ENCODE results near the gene ENTHD1.
A peak's percentile ranks its signal among the peaks of the same experiment; 100 is the strongest.

Gene ENTHD1

GRCh38 chr22:39868741-39869140, 24.8 kb downstream of the ENTHD1 start:
- Histone ChIP-seq H3K4me1 (ENCODE audit: low read length) (no peaks in the 10 kb centered on the region), H3K79me2 (ENCODE audit: low read length) (no peaks in the 10 kb centered on the region), H3K36me3 (replicated peaks; ENCODE audit: low read depth, low read length) (no peaks in the 10 kb centered on the region), H2AFZ (ENCODE audit: low read depth, low read length) (no peak overlapping the region), H3K27ac (ENCODE audit: low read length) (no peak overlapping the region), H3K27me3 (ENCODE audit: low read depth, low read length) (peaks cover 37% of the 10 kb centered on the region), H3K9ac (ENCODE audit: low read length) (no peak overlapping the region), H3K9me3 (ENCODE audit: insufficient read depth, low read length) (no peaks in the 10 kb centered on the region), H3K4me3 (ENCODE audit: low read length) (no peak overlapping the region), H4K20me1 (ENCODE audit: insufficient read depth, low read length) (no peaks in the 10 kb centered on the region), H3K4me2 (ENCODE audit: low read length) (no peak overlapping the region)
- TF ChIP-seq EZH2phosphoT487 (IDR thresholded peaks at IDR 0.05; ENCODE audit: low read depth) (no peak), CTCF (IDR thresholded peaks at IDR 0.05; ENCODE audit: low read depth, low read length) (no peak)

- peak overlapping the region; percentile 49 for H3K4me3 ChIP-seq (ENCODE audit: low read length)
- H3K27ac ChIP-seq (ENCODE audit: low read length), result no peak overlapping the region; the same call in 1 of the 2 replicates
- peak overlapping the region; percentile 66 for H3K4me2 ChIP-seq (ENCODE audit: low read length)
- peaks cover 18% of the 10 kb centered on the region for H3K4me1 ChIP-seq (ENCODE audit: low read length)
- TF ChIP-seq EZH2phosphoT487 (IDR thresholded peaks at IDR 0.05; ENCODE audit: low read depth) (no peak), CTCF (IDR thresholded peaks at IDR 0.05; ENCODE audit: low read depth, low read length) (no peak)
- no peak overlapping the region for H3K9ac ChIP-seq (ENCODE audit: low read length)
- H3K36me3 ChIP-seq (replicated peaks; ENCODE audit: low read depth, low read length), result no peaks in the 10 kb centered on the region
- no peaks in the 10 kb centered on the region for H3K79me2 ChIP-seq (ENCODE audit: low read length)
- peaks cover 36% of the 10 kb centered on the region for H3K27me3 ChIP-seq (ENCODE audit: low read depth, low read length)
- H3K9me3 ChIP-seq (ENCODE audit: insufficient read depth, low read length), result no peaks in the 10 kb centered on the region
- no peaks in the 10 kb centered on the region for H4K20me1 ChIP-seq (ENCODE audit: insufficient read depth, low read length)
- peak overlapping the region; percentile 13; the same call in 1 of the 2 replicates for H2AFZ ChIP-seq (ENCODE audit: low read depth, low read length)
Measured at GRCh38 chr22:39859903-39860588, 33.5 kb downstream of the ENTHD1 start.

GRCh38 chr22:39856588-39856987, 37.0 kb downstream of the ENTHD1 start:
- Histone ChIP-seq H3K36me3 (replicated peaks; ENCODE audit: low read depth, low read length) (no peaks in the 10 kb centered on the region), H3K4me1 (ENCODE audit: low read length) (peaks cover 18% of the 10 kb centered on the region), H3K79me2 (ENCODE audit: low read length) (no peaks in the 10 kb centered on the region), H2AFZ (ENCODE audit: low read depth, low read length) (no peak overlapping the region), H3K4me2 (ENCODE audit: low read length) (no peak overlapping the region), H3K9me3 (ENCODE audit: insufficient read depth, low read length) (no peaks in the 10 kb centered on the region), H4K20me1 (ENCODE audit: insufficient read depth, low read length) (no peaks in the 10 kb centered on the region), H3K9ac (ENCODE audit: low read length) (no peak overlapping the region), H3K27ac (ENCODE audit: low read length) (no peak overlapping the region), H3K4me3 (ENCODE audit: low read length) (no peak overlapping the region), H3K27me3 (ENCODE audit: low read depth, low read length) (peaks cover 27% of the 10 kb centered on the region)
- TF ChIP-seq EZH2phosphoT487 (IDR thresholded peaks at IDR 0.05; ENCODE audit: low read depth) (no peak), CTCF (IDR thresholded peaks at IDR 0.05; ENCODE audit: low read depth, low read length) (no peak)

GRCh38 chr22:39852799-39853198, 40.8 kb downstream of the ENTHD1 start:
- no peaks in the 10 kb centered on the region for H4K20me1 ChIP-seq (ENCODE audit: insufficient read depth, low read length)
- no peaks in the 10 kb centered on the region for H3K4me1 ChIP-seq (ENCODE audit: low read length)
- H3K4me3 ChIP-seq (ENCODE audit: low read length), result no peak overlapping the region
- H3K9ac ChIP-seq (ENCODE audit: low read length), result no peak overlapping the region
- no peaks in the 10 kb centered on the region for H3K9me3 ChIP-seq (ENCODE audit: insufficient read depth, low read length)
- H3K4me2 ChIP-seq (ENCODE audit: low read length), result no peak overlapping the region
- no peak overlapping the region for H3K27ac ChIP-seq (ENCODE audit: low read length)
- H3K27me3 ChIP-seq (ENCODE audit: low read depth, low read length), result peaks cover 37% of the 10 kb centered on the region
- no peak for TF ChIP-seq CTCF (IDR thresholded peaks at IDR 0.05; ENCODE audit: low read depth, low read length)
- no peak for TF ChIP-seq EZH2phosphoT487 (IDR thresholded peaks at IDR 0.05; ENCODE audit: low read depth)
- no peaks in the 10 kb centered on the region for H3K79me2 ChIP-seq (ENCODE audit: low read length)
- no peak overlapping the region for H2AFZ ChIP-seq (ENCODE audit: low read depth, low read length)
- no peaks in the 10 kb centered on the region for H3K36me3 ChIP-seq (replicated peaks; ENCODE audit: low read depth, low read length)

All from OCI-LY3 (cell line).